Neutrophil (primary cell): Measurements from ENCODE around the gene SLC12A2.

Source experiments
- H3K27ac ChIP-seq: fragments of 200-600 bp; sonication (generic); 2 replicates; pipeline ENCODE4 v1.5.1; 2016; ENCODE audit warnings: mild to moderate bottlenecking, moderate library complexity
- H3K27me3 ChIP-seq: fragments of 200-600 bp; sonication (generic); 2 replicates; pipeline ENCODE4 v1.6.0; 2016; ENCODE audit warnings: mild to moderate bottlenecking
- H3K36me3 ChIP-seq: fragments of 200-600 bp; sonication (generic); 2 replicates; pipeline ENCODE4 v1.5.1; 2017
- H3K4me1 ChIP-seq, 2 experiments: fragments of 200-600 bp in 1 of 2; sonication (generic) in 1 of 2; 1 replicate in 1 of 2; 2 replicates in 1 of 2; pipeline versions ENCODE4 v1.5.1 to v1.6.1; 2013 to 2016; ENCODE audit warnings: low read depth in 1 of 2, low read length in 1 of 2, mild to moderate bottlenecking in 1 of 2, moderate library complexity in 1 of 2; ENCODE audit not compliant: control insufficient read depth in 1 of 2, insufficient read depth in 1 of 2
- H3K4me3 ChIP-seq, 2 experiments: fragments of 200-600 bp in 1 of 2; sonication (generic) in 1 of 2; 1 replicate in 1 of 2; 2 replicates in 1 of 2; pipeline ENCODE4 v1.5.1; 2013 to 2016; ENCODE audit warnings: low read depth in 1 of 2, low read length in 1 of 2, mild to moderate bottlenecking in 1 of 2, moderate library complexity in 1 of 2
- H3K9me3 ChIP-seq: fragments of 200-600 bp; sonication (generic); 2 replicates; pipeline ENCODE4 v1.5.1; 2016
- TF ChIP-seq, protein P1 (sequence below): fragments of 200-600 bp; sonication (generic); IDR thresholded peaks from 2 replicates; pipeline ENCODE4 v1.5.1; 2016; ENCODE audit warnings: antibody characterized with exemption

The SLC12A2 gene

DNA sequence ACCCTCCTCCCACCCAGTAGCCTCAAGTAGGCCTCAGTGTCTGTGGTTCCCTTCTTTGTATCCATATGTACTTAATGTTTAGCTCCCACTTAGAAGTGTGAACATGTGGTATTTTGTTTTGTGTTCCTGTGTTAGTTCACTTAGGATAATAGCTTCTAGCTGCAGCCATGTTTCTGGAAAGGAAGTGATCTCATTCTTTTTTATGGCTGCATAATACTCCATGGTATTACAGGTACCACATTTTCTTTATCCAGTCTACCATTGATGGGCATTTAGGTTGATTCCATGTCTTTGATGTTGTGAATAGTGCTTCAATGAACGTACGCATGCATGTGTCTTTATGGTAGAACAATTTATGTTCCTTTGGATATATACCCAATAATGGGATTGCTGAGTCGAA is 74.8 kb downstream of the SLC12A2 start:
- Histone ChIP-seq H3K27me3 (no peaks in the 10 kb centered on the region), H3K4me1 (no peaks in the 10 kb centered on the region), H3K36me3 (peaks cover 25% of the 10 kb centered on the region), H3K9me3 (no peaks in the 10 kb centered on the region), H3K4me3 (no peak overlapping the region), H3K27ac (no peak overlapping the region)
- TF ChIP-seq, protein P1, sequence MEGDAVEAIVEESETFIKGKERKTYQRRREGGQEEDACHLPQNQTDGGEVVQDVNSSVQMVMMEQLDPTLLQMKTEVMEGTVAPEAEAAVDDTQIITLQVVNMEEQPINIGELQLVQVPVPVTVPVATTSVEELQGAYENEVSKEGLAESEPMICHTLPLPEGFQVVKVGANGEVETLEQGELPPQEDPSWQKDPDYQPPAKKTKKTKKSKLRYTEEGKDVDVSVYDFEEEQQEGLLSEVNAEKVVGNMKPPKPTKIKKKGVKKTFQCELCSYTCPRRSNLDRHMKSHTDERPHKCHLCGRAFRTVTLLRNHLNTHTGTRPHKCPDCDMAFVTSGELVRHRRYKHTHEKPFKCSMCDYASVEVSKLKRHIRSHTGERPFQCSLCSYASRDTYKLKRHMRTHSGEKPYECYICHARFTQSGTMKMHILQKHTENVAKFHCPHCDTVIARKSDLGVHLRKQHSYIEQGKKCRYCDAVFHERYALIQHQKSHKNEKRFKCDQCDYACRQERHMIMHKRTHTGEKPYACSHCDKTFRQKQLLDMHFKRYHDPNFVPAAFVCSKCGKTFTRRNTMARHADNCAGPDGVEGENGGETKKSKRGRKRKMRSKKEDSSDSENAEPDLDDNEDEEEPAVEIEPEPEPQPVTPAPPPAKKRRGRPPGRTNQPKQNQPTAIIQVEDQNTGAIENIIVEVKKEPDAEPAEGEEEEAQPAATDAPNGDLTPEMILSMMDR, result no peak

DNA sequence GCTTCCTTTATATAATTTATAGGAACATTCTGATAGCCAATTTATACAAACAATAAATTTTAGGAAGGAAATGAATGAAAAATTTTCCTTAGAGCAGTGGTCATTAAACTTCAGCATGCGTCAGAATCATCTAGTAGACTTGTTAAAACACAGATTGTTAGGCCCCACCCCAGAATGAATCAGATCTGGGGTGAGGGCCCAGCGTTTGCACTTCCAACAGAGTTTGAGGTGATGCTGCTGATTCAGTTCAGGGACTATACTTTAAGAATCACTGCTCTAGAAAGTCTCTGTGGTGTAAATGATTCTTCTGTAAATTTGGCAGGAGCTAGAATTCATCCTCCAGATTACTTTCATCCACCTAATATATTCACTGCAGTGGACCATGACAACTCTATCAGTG is 80.4 kb downstream of the SLC12A2 start:
- H3K27me3 ChIP-seq, result no peaks in the 10 kb centered on the region
- H3K27ac ChIP-seq, result no peak overlapping the region
- H3K4me1 ChIP-seq, result no peaks in the 10 kb centered on the region
- no peak overlapping the region for H3K4me3 ChIP-seq
- H3K36me3 ChIP-seq, result peaks cover 13% of the 10 kb centered on the region
- TF ChIP-seq, protein P1, result no peak
- H3K9me3 ChIP-seq, result no peaks in the 10 kb centered on the region

DNA sequence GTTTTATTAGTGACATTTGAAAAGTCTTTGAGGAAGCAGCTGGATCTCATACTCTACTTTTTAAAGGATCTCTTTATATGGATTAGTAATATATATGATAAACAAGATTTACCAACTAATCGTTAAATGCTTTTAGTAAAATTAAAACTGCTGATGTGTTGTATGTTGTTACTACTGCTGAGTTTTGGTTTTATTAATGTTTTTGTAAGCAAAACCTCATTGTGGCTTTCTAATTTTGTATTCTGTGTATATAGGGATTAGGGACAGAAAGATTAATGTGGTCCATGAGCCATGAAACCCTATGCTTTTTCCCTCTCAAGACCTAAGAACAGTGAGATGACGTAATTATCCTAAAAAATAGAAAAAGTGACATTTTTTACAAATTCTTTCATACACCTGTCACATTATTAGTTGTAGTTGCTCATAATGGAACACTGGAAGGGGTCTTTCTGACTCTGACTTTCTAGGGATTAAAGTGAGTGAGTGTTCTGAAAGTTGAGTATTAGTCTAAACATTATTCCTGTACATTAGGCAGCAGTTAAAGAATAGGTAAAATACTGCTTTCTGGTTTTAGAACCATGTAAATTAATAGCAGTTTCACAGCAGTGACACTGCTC is 85.9 kb downstream of the SLC12A2 start:
- Histone ChIP-seq H3K9me3 (no peaks in the 10 kb centered on the region), H3K4me3 (no peak overlapping the region), H3K27me3 (no peaks in the 10 kb centered on the region), H3K27ac (no peak overlapping the region), H3K36me3 (no peaks in the 10 kb centered on the region), H3K4me1 (no peaks in the 10 kb centered on the region)
- TF ChIP-seq, protein P1, result no peak

DNA sequence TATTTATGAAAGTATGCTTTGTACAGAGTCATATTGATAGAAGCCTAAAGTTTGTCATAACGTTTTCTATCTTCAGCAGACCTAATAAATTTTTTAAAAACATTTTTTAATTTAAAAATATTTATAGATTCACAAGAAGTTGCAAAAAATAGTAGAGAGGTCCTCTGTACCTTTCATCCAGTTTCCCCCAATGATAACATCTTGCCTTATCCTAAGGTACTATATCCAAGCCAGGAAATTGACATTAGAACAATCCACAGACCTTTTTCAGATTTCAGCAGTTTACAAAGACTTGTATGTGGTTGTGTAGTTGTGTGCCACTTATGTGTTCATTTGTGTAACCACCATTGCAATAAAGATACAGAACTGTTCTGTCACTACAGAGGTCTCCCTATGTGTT is 88.5 kb downstream of the SLC12A2 start:
- Histone ChIP-seq H3K27ac (no peak overlapping the region), H3K27me3 (no peaks in the 10 kb centered on the region), H3K36me3 (no peaks in the 10 kb centered on the region), H3K4me3 (no peak overlapping the region), H3K4me1 (no peaks in the 10 kb centered on the region), H3K9me3 (no peaks in the 10 kb centered on the region)
- TF ChIP-seq, protein P1, result no peak

DNA sequence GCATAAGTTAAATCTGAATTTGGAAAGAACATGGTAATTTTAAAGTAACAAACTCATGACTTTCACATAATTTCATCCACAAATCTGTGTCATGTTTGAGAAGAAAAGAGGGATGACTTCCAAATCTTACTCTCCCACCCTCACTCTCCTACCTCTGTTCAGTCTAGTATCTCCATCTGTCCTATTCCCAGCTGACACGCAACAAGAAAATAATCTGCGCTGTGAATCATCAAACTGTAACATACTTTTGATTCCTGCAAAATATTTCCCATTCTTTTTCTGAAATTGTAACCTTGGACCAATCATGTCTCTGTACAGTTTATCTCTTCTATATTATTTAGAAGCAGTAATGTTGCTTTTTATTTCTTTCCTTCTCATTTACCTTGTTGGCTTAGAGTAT is 91.4 kb downstream of the SLC12A2 start:
- TF ChIP-seq, protein P1, result no peak
- no peaks in the 10 kb centered on the region for H3K9me3 ChIP-seq
- H3K27me3 ChIP-seq, result no peaks in the 10 kb centered on the region
- no peaks in the 10 kb centered on the region for H3K36me3 ChIP-seq
- no peaks in the 10 kb centered on the region for H3K4me1 ChIP-seq
- H3K27ac ChIP-seq, result no peak overlapping the region
- H3K4me3 ChIP-seq, result no peak overlapping the region

DNA sequence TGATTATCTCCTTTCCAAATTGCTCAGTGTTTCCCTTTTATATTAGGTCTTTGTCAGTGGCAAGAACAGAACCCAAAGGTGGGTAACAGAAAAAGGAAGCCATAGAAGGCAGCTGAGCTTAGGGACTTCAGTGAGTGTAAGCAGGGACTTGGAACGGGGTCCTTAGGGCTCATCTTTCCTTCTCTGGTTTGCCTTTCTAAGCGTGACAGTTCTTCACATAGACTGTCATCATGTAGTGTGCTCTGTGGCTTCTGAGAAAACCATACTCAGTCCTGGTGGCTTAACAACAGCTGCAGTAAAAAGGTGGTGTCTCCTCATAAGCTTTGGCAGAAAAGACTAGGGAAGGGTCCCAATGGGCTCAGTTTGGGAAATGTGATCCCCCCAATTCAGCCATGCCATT is 108.8 kb downstream of the SLC12A2 start:
- no peak overlapping the region for H3K27ac ChIP-seq
- TF ChIP-seq, protein P1, result no peak
- H3K9me3 ChIP-seq, result no peaks in the 10 kb centered on the region
- no peaks in the 10 kb centered on the region for H3K36me3 ChIP-seq
- no peaks in the 10 kb centered on the region for H3K27me3 ChIP-seq
- H3K4me3 ChIP-seq, result no peak overlapping the region
- peaks cover 4 to 10% of the 10 kb centered on the region in 2 experiments for H3K4me1 ChIP-seq
